ENCODE data around the gene HLF. TPM values are rescaled to one million over a fixed set of nuclear protein-coding genes. Genes with fewer than 3 reads are reported as not detected.

Gene HLF
- total RNA-seq, 1 experiment from 2014 or later, result 3.2 TPM

DNA sequence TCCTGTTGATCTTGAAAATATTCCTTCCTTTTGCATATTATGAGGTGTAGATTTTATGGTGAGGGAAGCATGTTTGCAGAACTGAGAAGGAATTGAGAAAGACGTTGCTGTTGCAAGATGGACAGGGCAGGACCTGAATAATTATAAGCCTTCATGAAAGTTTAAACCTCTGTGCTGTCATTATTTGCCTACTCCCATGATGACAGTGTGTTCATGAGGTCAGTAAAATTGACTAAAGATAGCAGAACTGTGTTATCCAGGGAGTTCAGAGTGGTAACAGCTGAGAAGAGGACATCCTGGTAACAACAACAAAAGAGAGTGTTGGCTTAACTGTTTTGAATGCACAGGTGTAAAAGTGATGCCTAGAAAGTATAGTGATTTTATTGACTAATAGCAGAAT is 45.3 kb upstream of the HLF start:
- no peak for DNase-seq (ENCODE audit: low spot score)
- no peak overlapping the region for H3K27ac ChIP-seq (ENCODE audit: low read depth, low read length, poor library complexity, severe bottlenecking)
- no peaks in the 10 kb centered on the region for H3K9me3 ChIP-seq (ENCODE audit: low read depth, low read length, poor library complexity, severe bottlenecking)
- TF ChIP-seq EZH2 (IDR thresholded peaks at IDR 0.05; ENCODE audit: borderline replicate concordance, low read depth, low read length, poor library complexity, severe bottlenecking), result no peak
- TF ChIP-seq, protein P1, sequence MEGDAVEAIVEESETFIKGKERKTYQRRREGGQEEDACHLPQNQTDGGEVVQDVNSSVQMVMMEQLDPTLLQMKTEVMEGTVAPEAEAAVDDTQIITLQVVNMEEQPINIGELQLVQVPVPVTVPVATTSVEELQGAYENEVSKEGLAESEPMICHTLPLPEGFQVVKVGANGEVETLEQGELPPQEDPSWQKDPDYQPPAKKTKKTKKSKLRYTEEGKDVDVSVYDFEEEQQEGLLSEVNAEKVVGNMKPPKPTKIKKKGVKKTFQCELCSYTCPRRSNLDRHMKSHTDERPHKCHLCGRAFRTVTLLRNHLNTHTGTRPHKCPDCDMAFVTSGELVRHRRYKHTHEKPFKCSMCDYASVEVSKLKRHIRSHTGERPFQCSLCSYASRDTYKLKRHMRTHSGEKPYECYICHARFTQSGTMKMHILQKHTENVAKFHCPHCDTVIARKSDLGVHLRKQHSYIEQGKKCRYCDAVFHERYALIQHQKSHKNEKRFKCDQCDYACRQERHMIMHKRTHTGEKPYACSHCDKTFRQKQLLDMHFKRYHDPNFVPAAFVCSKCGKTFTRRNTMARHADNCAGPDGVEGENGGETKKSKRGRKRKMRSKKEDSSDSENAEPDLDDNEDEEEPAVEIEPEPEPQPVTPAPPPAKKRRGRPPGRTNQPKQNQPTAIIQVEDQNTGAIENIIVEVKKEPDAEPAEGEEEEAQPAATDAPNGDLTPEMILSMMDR (conservative IDR thresholded peaks at IDR 0.05; ENCODE audit: low read depth, low read length), result no peak
- BruUV-seq (replicated peaks), result no TSS peak
- H3K4me1 ChIP-seq (ENCODE audit: insufficient read depth, low read length, poor library complexity, severe bottlenecking), result no peaks in the 10 kb centered on the region
- H3K27me3 ChIP-seq (replicated peaks; ENCODE audit: insufficient read depth, low read depth, low read length, poor library complexity), result no peaks in the 10 kb centered on the region
- no peaks in the 10 kb centered on the region for H3K36me3 ChIP-seq (ENCODE audit: insufficient read depth, low read length, poor library complexity, severe bottlenecking)
- ChIA-PET POLR2A (ENCODE audit: low non-redundant PET) (no interaction called here), CTCF (no interaction called here)
- intact Hi-C loops (cut with micrococcal nuclease; ENCODE audit: unreplicated experiment), result no loop called here
- no peak overlapping the region for H3K4me3 ChIP-seq (ENCODE audit: low read depth, low read length, poor library complexity, severe bottlenecking)

DNA sequence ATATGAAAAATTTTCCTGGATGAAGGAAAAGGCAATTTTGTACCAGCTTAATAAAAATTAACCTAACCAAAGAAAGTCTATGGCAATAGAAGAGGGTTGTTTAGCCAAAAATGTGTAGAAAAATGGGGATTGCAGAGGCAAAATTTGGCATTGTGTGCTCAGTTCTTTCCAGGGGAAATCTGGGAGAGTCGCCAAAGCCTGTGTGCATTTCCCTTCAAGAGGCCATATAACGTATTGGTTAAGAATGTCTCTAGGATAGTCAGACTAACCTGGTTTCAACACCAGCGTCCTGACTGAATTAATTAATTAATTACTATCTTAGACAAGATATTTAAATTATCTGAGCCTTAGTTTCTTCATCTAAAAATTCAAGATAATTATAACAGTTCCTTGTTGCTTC is 44.8 kb upstream of the HLF start:
- Histone ChIP-seq H3K9me3 (ENCODE audit: low read depth, low read length, poor library complexity, severe bottlenecking) (no peaks in the 10 kb centered on the region), H3K27me3 (replicated peaks; ENCODE audit: insufficient read depth, low read depth, low read length, poor library complexity) (no peaks in the 10 kb centered on the region), H3K36me3 (ENCODE audit: insufficient read depth, low read length, poor library complexity, severe bottlenecking) (no peaks in the 10 kb centered on the region), H3K27ac (ENCODE audit: low read depth, low read length, poor library complexity, severe bottlenecking) (no peak overlapping the region), H3K4me3 (ENCODE audit: low read depth, low read length, poor library complexity, severe bottlenecking) (no peak overlapping the region), H3K4me1 (ENCODE audit: insufficient read depth, low read length, poor library complexity, severe bottlenecking) (no peaks in the 10 kb centered on the region)
- BruUV-seq (replicated peaks), result no TSS peak
- intact Hi-C loops (cut with micrococcal nuclease; ENCODE audit: unreplicated experiment), result no loop called here
- POLR2A ChIA-PET (ENCODE audit: low non-redundant PET), result no interaction called here
- CTCF ChIA-PET, result no interaction called here
- no peak for DNase-seq (ENCODE audit: low spot score)
- TF ChIP-seq EZH2 (IDR thresholded peaks at IDR 0.05; ENCODE audit: borderline replicate concordance, low read depth, low read length, poor library complexity, severe bottlenecking), result no peak
- TF ChIP-seq, protein P1 (conservative IDR thresholded peaks at IDR 0.05; ENCODE audit: low read depth, low read length), result no peak

DNA sequence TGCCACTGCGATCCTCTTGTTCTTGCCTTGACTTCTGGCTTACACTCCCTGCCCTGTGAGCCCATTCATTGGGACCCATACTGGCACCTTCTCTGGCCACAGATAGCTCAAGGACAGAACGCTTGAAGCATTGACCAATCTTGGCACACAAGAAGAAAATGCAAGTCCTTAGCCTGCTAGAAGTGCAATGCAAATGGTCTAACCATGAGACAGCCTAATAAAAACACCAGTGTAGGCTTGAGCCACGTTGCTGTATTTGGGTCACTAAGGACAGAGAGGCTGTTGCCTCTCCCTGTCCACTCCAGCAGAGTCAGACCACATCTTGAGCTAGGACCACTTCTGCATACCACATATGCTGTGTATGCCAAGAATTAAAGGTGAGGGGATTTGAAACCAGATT is 41.2 kb upstream of the HLF start:
- H3K4me1 ChIP-seq (ENCODE audit: insufficient read depth, low read length, poor library complexity, severe bottlenecking), result no peaks in the 10 kb centered on the region
- H3K27me3 ChIP-seq (replicated peaks; ENCODE audit: insufficient read depth, low read depth, low read length, poor library complexity), result no peaks in the 10 kb centered on the region
- no peak overlapping the region for H3K27ac ChIP-seq (ENCODE audit: low read depth, low read length, poor library complexity, severe bottlenecking)
- ChIA-PET CTCF (no interaction called here), POLR2A (ENCODE audit: low non-redundant PET) (no interaction called here)
- intact Hi-C loops (cut with micrococcal nuclease; ENCODE audit: unreplicated experiment), result no loop called here
- no peaks in the 10 kb centered on the region for H3K9me3 ChIP-seq (ENCODE audit: low read depth, low read length, poor library complexity, severe bottlenecking)
- DNase-seq (ENCODE audit: low spot score), result no peak
- H3K4me3 ChIP-seq (ENCODE audit: low read depth, low read length, poor library complexity, severe bottlenecking), result no peak overlapping the region
- H3K36me3 ChIP-seq (ENCODE audit: insufficient read depth, low read length, poor library complexity, severe bottlenecking), result no peaks in the 10 kb centered on the region
- no TSS peak for BruUV-seq (replicated peaks)
- TF ChIP-seq EZH2 (IDR thresholded peaks at IDR 0.05; ENCODE audit: borderline replicate concordance, low read depth, low read length, poor library complexity, severe bottlenecking), result no peak
- TF ChIP-seq, protein P1 (conservative IDR thresholded peaks at IDR 0.05; ENCODE audit: low read depth, low read length), result no peak

Measured in A673 (cell line).